Measurements from ENCODE around the gene KCNIP4. TPM values are rescaled to one million over a fixed set of nuclear protein-coding genes. Genes with fewer than 3 reads are reported as not detected.

The KCNIP4 gene
- total RNA-seq, 2 donors from 2014 or later = 1.2 TPM; not detected in 1

- 22% methylated on average over 6 of the region's 6 CpGs for WGBS
- no peaks in the 10 kb centered on the region for H3K4me1 ChIP-seq (replicated peaks)
- no peak overlapping the region for H3K4me3 ChIP-seq
- intact Hi-C loops (cut with DNase I) = loop anchor here (1.0 to 10.0 kb wide), 2 partner anchors 140 to 269 kb away; no protein-coding TSS in a partner anchor
- no peaks in the 10 kb centered on the region for H3K36me3 ChIP-seq
- TF ChIP-seq CTCF (IDR thresholded peaks at IDR 0.05) (peak; percentile 49 to 76 (median 67)), POLR2A (IDR thresholded peaks at IDR 0.05) (no peak), POLR2AphosphoS5 (IDR thresholded peaks at IDR 0.05) (no peak)
- H3K27me3 ChIP-seq (replicated peaks; ENCODE audit: insufficient read depth) = peaks cover 2% of the 10 kb centered on the region
- H3K27ac ChIP-seq = no peak overlapping the region
- DNase-seq (ENCODE audit: low spot score) = no peak
- no peaks in the 10 kb centered on the region for H3K9me3 ChIP-seq
These were observed 1263.5 kb downstream of the KCNIP4 start for GRCh38 chr4:20684852-20685763.

- intact Hi-C loops (cut with DNase I) = loop anchor here (10.0 kb wide), 1 partner anchor 139 kb away; no protein-coding TSS in a partner anchor
- DNase-seq (ENCODE audit: low spot score) = no peak
- Histone ChIP-seq H3K9me3 (no peaks in the 10 kb centered on the region), H3K36me3 (no peaks in the 10 kb centered on the region), H3K4me1 (replicated peaks) (no peaks in the 10 kb centered on the region), H3K4me3 (no peak overlapping the region), H3K27me3 (replicated peaks; ENCODE audit: insufficient read depth) (no peaks in the 10 kb centered on the region), H3K27ac (no peak overlapping the region)
- WGBS = 83% methylated on average over 3 of the region's 3 CpGs
- TF ChIP-seq POLR2A (IDR thresholded peaks at IDR 0.05) = no peak
These were observed 1264.8 kb downstream of the KCNIP4 start for GRCh38 chr4:20683766-20684165.

GRCh38 chr4:20682853-20683252 lies 1265.7 kb downstream of the KCNIP4 start:
- Histone ChIP-seq H3K27ac (no peak overlapping the region), H3K9me3 (no peaks in the 10 kb centered on the region), H3K27me3 (replicated peaks; ENCODE audit: insufficient read depth) (no peaks in the 10 kb centered on the region), H3K36me3 (no peaks in the 10 kb centered on the region), H3K4me1 (replicated peaks) (no peaks in the 10 kb centered on the region), H3K4me3 (no peak overlapping the region)
- 40% methylated on average over 3 of the region's 3 CpGs for WGBS
- peak; percentile 35 for DNase-seq (ENCODE audit: low spot score)
- TF ChIP-seq CTCF (IDR thresholded peaks at IDR 0.05) (no peak), POLR2A (IDR thresholded peaks at IDR 0.05) (no peak), POLR2AphosphoS5 (IDR thresholded peaks at IDR 0.05) (peak; percentile 74)
- intact Hi-C loops (cut with DNase I) = loop anchor here (10.0 kb wide), 1 partner anchor 138 kb away; no protein-coding TSS in a partner anchor

GRCh38 chr4:20681271-20681670 lies 1267.3 kb downstream of the KCNIP4 start:
- no peak overlapping the region for H3K4me3 ChIP-seq
- H3K27ac ChIP-seq = no peak overlapping the region
- no peaks in the 10 kb centered on the region for H3K9me3 ChIP-seq
- H3K36me3 ChIP-seq = no peaks in the 10 kb centered on the region
- DNase-seq (ENCODE audit: low spot score) = no peak
- no peaks in the 10 kb centered on the region for H3K4me1 ChIP-seq (replicated peaks)
- 47% methylated on average over 1 of the region's 1 CpG for WGBS
- intact Hi-C loops (cut with DNase I) = loop anchor here (10.0 kb wide), 1 partner anchor 136 kb away; no protein-coding TSS in a partner anchor
- no peaks in the 10 kb centered on the region for H3K27me3 ChIP-seq (replicated peaks; ENCODE audit: insufficient read depth)
- TF ChIP-seq CTCF (IDR thresholded peaks at IDR 0.05) = no peak

- no peak overlapping the region for H3K27ac ChIP-seq
- intact Hi-C loops (cut with DNase I) = loop anchor here (10.0 kb wide), 1 partner anchor 136 kb away; no protein-coding TSS in a partner anchor
- H3K27me3 ChIP-seq (replicated peaks; ENCODE audit: insufficient read depth) = no peaks in the 10 kb centered on the region
- H3K4me1 ChIP-seq (replicated peaks) = no peaks in the 10 kb centered on the region
- WGBS = 70% methylated on average over 1 of the region's 1 CpG
- TF ChIP-seq POLR2AphosphoS5 (IDR thresholded peaks at IDR 0.05) (no peak), CTCF (IDR thresholded peaks at IDR 0.05) (no peak), POLR2A (IDR thresholded peaks at IDR 0.05) (no peak)
- DNase-seq (ENCODE audit: low spot score) = no peak
- no peaks in the 10 kb centered on the region for H3K36me3 ChIP-seq
- no peaks in the 10 kb centered on the region for H3K9me3 ChIP-seq
- no peak overlapping the region for H3K4me3 ChIP-seq
These were observed 1267.8 kb downstream of the KCNIP4 start for GRCh38 chr4:20680736-20681135.
